Measurements from ENCODE around the gene ARID4B.

Gene ARID4B

GRCh38 chr1:235127732-235128455 lies 200.1 kb downstream of the ARID4B start:
- DNase-seq (ENCODE audit: low read depth) = no peak

GRCh38 chr1:235127203-235127602 lies 200.8 kb downstream of the ARID4B start:
- DNase-seq (ENCODE audit: low read depth) = no peak

- no peak for DNase-seq (ENCODE audit: low read depth)
These were observed 203.3 kb downstream of the ARID4B start for GRCh38 chr1:235124665-235125064.

GRCh38 chr1:235124111-235124510 lies 203.9 kb downstream of the ARID4B start:
- no peak for DNase-seq (ENCODE audit: low read depth)

- no peak for DNase-seq (ENCODE audit: low read depth)
These were observed 205.6 kb downstream of the ARID4B start for GRCh38 chr1:235122348-235122747.
